Astrocyte (in vitro differentiated cells and primary cell): ENCODE measurements around the gene PDIA5.

ENCODE experiments used
- CTCF ChIP-seq: IDR thresholded peaks from 2 replicates; pipeline ENCODE4 v1.5.1; 2011; ENCODE audit warnings: low read depth, mild to moderate bottlenecking, inconsistent platforms, low read length, moderate library complexity; ENCODE audit not compliant: insufficient read depth
- EZH2 ChIP-seq: IDR thresholded peaks from 2 replicates; pipeline ENCODE4 v1.6.1; 2012; ENCODE audit warnings: mild to moderate bottlenecking, low read length, inconsistent platforms; ENCODE audit not compliant: insufficient read depth

- TF ChIP-seq CTCF (no peak), EZH2 (no peak)
These were observed 131.5 kb downstream of the PDIA5 start for GRCh38 chr3:123198372-123198771.
